Heart left ventricle (tissue), 16 donors: ENCODE data around the gene SLCO3A1. TPM values are rescaled to one million over a fixed set of nuclear protein-coding genes. Genes with fewer than 3 reads are reported as not detected.

Experiments
- ATAC-seq, 4 donors: fragments of 200-7000 bp; cut with Tn5 transposase; one replicate each; pipeline ENCODE4 v1.9.1; 2020 to 2022; ENCODE audit warnings: moderate library complexity in 4 of 4, mild to moderate bottlenecking in 3 of 4, moderate number of reproducible peaks in 1 of 4
- DNase-seq, 5 donors: peaks; one replicate each; pipeline ENCODE4 v3.0.0-alpha.2; 2020
- H3K27ac ChIP-seq, 12 donors: fragments of 200-600 bp; sonication (generic) in 4 of 12; one replicate each; pipeline versions ENCODE4 v1.5.0 to v1.8.0; 2016 to 2022; ENCODE audit warnings: mild to moderate bottlenecking in 2 of 12
- H3K27me3 ChIP-seq, 9 donors: fragments of 200-600 bp; sonication (generic) in 2 of 9; one replicate each; pipeline versions ENCODE4 v1.5.1 to v1.8.0; 2016 to 2022; ENCODE audit warnings: mild to moderate bottlenecking in 3 of 9
- H3K36me3 ChIP-seq, 9 donors: fragments of 200-600 bp; sonication (generic) in 2 of 9; one replicate each; pipeline versions ENCODE4 v1.5.0 to v1.8.0; 2018 to 2022; ENCODE audit warnings: mild to moderate bottlenecking in 2 of 9
- H3K4me1 ChIP-seq, 12 donors: fragments of 200-600 bp; sonication (generic) in 4 of 12; one replicate each; pipeline versions ENCODE4 v1.5.0 to v1.8.0; 2016 to 2022; ENCODE audit warnings: mild to moderate bottlenecking in 3 of 12
- H3K4me3 ChIP-seq, 12 donors: fragments of 200-600 bp; sonication (generic) in 4 of 12; one replicate each; pipeline versions ENCODE4 v1.5.0 to v1.8.0; 2017 to 2022; ENCODE audit warnings: mild to moderate bottlenecking in 9 of 12, moderate library complexity in 4 of 12
- H3K9me3 ChIP-seq, 12 donors: fragments of 200-600 bp; sonication (generic) in 4 of 12; one replicate each; pipeline versions ENCODE4 v1.5.0 to v1.8.0; 2016 to 2022; ENCODE audit warnings: mild to moderate bottlenecking in 1 of 12
- CTCF ChIP-seq, 12 donors: fragments of 200-600 bp; sonication (generic) in 4 of 12; IDR thresholded peaks; one replicate each; pipeline versions ENCODE4 v1.5.0 to v1.8.0; 2018 to 2022; ENCODE audit warnings: antibody characterized with exemption in 12 of 12, mild to moderate bottlenecking in 5 of 12
- POLR2A ChIP-seq, 2 donors: fragments of 450-650 bp; IDR thresholded peaks; one replicate each; pipeline ENCODE4 v1.6.1; 2017; ENCODE audit warnings: antibody characterized with exemption in 2 of 2, mild to moderate bottlenecking in 2 of 2, moderate library complexity in 2 of 2
- WGBS, 4 donors: extraction: QIAGEN DNeasy Blood & Tissue Kit in 2 of 4; methylation state at CpG; one replicate each; pipeline versions ENCODE4 v1.1.5 to v1.1.7; 2013 to 2018; 5-methylcytosine and 5-hydroxymethylcytosine counted together
- intact Hi-C, 10 donors: fragments of 100-400 bp; cut with DNase I; formaldehyde crosslinking; loops; one replicate each; pipeline versions ENCODE4 v1.11.1 to v1.14.2; 2022
- polyA plus RNA-seq, 2 donors: library from polyadenylated mRNA; stranded (reverse); fragments of 200-250 nt; gene quantifications; one replicate each; pipeline ENCODE4 v1.2.3, GENCODE V29; 2013
- total RNA-seq, 9 donors: library from RNA; depleted of rRNA in 2 of 9; stranded (reverse); fragments of >200 nt in 2 of 9; fragmentation: NEBNext Ultra II Directional in 3 of 9; extraction: Animal tissue kit (Norgen Biotek cat#: 25700) in 3 of 9; gene quantifications; one replicate each; pipeline versions ENCODE4 v1.1.0 to v1.2.4, GENCODE V29; 2016 to 2023
- donor health status: ischemic (EF 13 %, LVEDD 7.1; RV severe dilation, severe dysfunction).
- donor health status: healthy with polysubstance abuse.
- donor health status: DM: no; HTN: yes; CAD: no.
- donor health status: DM: no; HTN: no; CAD: no.
- donor health status: ischemic (EF 25% LVEDD 6.9; RV normal size, moderate dysfunction).
- donor health status: ischemic (EF 25% LVEDD 5.7; RV mildly dilated, moderate dysfunction).
- donor health status: healthy.
- donor health status: DM: yes; HTN: yes; CAD: no.
- donor health status: ischemic (EF 35%, LVEDD 5.7; RV mildly dilated, moderate dysfunction).
- donor health status: nonischemic (EF 11% LVEDD 7.7; RV severe dilation, severe dysfunction).
- donor health status: DM: yes; HTN: yes; CAD: no.
- donor health status: PGD.
- donor health status: ischemic (EF 29% LVEDD 5.4; RV normal size, mild dysfunction).
- donor health status: nonischemic (EF 23%, LVEDD 6.1; RV moderate dilation, normal function).

SLCO3A1 gene
- total and polyA plus RNA-seq, 11 donors, result 26.3 to 64.2 (median 50.2) TPM

- Histone ChIP-seq H3K4me1 (peaks cover 0 to 54% (median 29%) of the 10 kb centered on the region in 12 donors), H3K9me3 (peaks cover 0 to 6% (median 0%) of the 10 kb centered on the region in 12 donors), H3K27me3 (no peaks in the 10 kb centered on the region), H3K36me3 (no peaks in the 10 kb centered on the region), H3K27ac (peak overlapping the region in 1 of 12 donors; percentile 6), H3K4me3 (no peak overlapping the region)
- intact Hi-C loops, result no loop called here
- DNase-seq, result no peak
- ATAC-seq, result peak in 1 of 4 donors; percentile 6
- TF ChIP-seq POLR2A (IDR thresholded peaks at IDR 0.05) (no peak), CTCF (IDR thresholded peaks at IDR 0.05) (no peak)
- WGBS, 4 donors, result 48 to 82% (median 60%) methylated on average over 2 to 3 of the region's 3 CpGs
Measured at GRCh38 chr15:92035551-92035950, 182.0 kb downstream of the SLCO3A1 start.

- intact Hi-C loops, result no loop called here
- Histone ChIP-seq H3K27me3 (no peaks in the 10 kb centered on the region), H3K9me3 (peaks cover 0 to 6% (median 0%) of the 10 kb centered on the region in 12 donors), H3K4me3 (no peak overlapping the region), H3K4me1 (peaks cover 0 to 49% (median 26%) of the 10 kb centered on the region in 12 donors), H3K36me3 (no peaks in the 10 kb centered on the region), H3K27ac (peak overlapping the region in 1 of 12 donors; percentile 6)
- TF ChIP-seq POLR2A (IDR thresholded peaks at IDR 0.05), result no peak
- TF ChIP-seq CTCF (IDR thresholded peaks at IDR 0.05), result no peak
- DNase-seq (no peak), ATAC-seq (no peak)
- WGBS, 4 donors, result 44 to 60% (median 56%) methylated on average over 2 of the region's 2 CpGs
Measured at GRCh38 chr15:92035961-92036360, 182.5 kb downstream of the SLCO3A1 start.

- no peak for DNase-seq
- no peak overlapping the region for H3K4me3 ChIP-seq
- no peak for ATAC-seq
- no peaks in the 10 kb centered on the region for H3K36me3 ChIP-seq
- intact Hi-C loops, result no loop called here
- no peaks in the 10 kb centered on the region for H3K27me3 ChIP-seq
- 61 to 68% (median 63%) methylated on average over 1 of the region's 1 CpG for WGBS, 4 donors
- H3K9me3 ChIP-seq, result peaks cover 0 to 6% (median 0%) of the 10 kb centered on the region in 12 donors
- no peak overlapping the region for H3K27ac ChIP-seq
- TF ChIP-seq POLR2A (IDR thresholded peaks at IDR 0.05), result no peak
- TF ChIP-seq CTCF (IDR thresholded peaks at IDR 0.05), result no peak
- peaks cover 2 to 50% (median 21%) of the 10 kb centered on the region in 12 donors for H3K4me1 ChIP-seq
Measured at GRCh38 chr15:92037491-92037890, 184.0 kb downstream of the SLCO3A1 start.

- Histone ChIP-seq H3K27ac (no peak overlapping the region), H3K36me3 (no peaks in the 10 kb centered on the region), H3K9me3 (peaks cover 0 to 6% (median 0%) of the 10 kb centered on the region in 12 donors), H3K27me3 (no peaks in the 10 kb centered on the region), H3K4me1 (peaks cover 0 to 49% (median 16%) of the 10 kb centered on the region in 12 donors), H3K4me3 (no peak overlapping the region)
- ATAC-seq (no peak), DNase-seq (no peak)
- intact Hi-C loops, result no loop called here
- no peak for TF ChIP-seq POLR2A (IDR thresholded peaks at IDR 0.05)
- no peak for TF ChIP-seq CTCF (IDR thresholded peaks at IDR 0.05)
- 89 to 100% (median 94%) methylated on average over 1 of the region's 1 CpG for WGBS, 4 donors
Measured at GRCh38 chr15:92040350-92040749, 186.8 kb downstream of the SLCO3A1 start.
